Measurements from ENCODE around the gene METTL8. TPM values are rescaled to one million over a fixed set of nuclear protein-coding genes. Genes with fewer than 3 reads are reported as not detected.

The METTL8 gene
- total and polyA plus RNA-seq, 2 of the 13 experiments (the other 11 are each of a cell fraction or from before 2014, with no cell fraction given) = 18.6 to 68.2 TPM

DNA sequence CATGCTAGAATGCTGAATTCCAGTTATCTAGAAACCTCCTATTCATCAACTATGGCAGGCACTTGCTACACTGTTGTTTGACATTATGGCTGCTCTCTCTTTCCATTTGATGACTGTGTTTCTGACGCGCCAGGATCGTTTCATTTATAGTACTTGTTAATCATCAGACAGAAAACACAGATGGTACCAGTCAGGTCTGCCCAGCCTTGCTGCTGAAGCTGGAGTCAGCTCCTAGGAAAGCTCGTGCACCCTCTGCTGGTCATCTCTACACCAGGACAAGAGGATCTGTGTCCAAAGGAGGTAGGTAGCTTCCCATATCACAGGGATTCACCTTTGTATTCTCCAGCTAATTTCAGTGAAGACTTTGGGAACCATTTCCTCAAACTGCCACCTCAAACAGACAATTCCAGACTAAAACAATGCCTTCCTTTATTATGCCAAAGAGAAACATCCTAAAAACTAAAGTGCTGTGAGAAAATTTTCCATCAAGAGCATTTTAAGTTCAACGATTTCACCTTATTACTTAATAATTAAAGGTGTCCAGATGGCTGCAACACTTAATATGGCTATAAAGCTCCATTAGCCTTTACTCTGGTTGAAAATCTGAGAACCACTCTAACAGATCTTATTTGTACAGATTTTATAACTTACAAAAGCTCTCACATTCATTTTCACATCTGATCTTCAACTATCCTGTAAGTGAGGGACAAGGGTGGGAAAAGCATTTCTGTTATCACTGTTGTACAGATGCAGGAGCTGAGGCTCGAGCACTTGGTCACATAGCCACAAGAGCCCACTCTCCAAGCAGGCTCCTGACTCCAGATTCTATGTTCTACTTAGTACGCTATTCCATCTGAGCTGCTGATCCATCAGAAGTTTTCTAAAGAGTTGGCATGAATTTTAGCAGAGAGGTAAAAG lies 17.5 kb downstream of the METTL8 start (continued):
- no peak for TF ChIP-seq NFE2L2 (IDR thresholded peaks at IDR 0.05; ENCODE audit: low read length)
- 0 out of 2 replicates have a peak, but pooled peaks have one; percentile 32 for TF ChIP-seq ARID2 (CRISPR knock-in tag; IDR thresholded peaks at IDR 0.05; ENCODE audit: borderline replicate concordance)
- no peak for TF ChIP-seq ETV6 (CRISPR knock-in tag; conservative IDR thresholded peaks at IDR 0.05)
- TF ChIP-seq, protein P1, sequence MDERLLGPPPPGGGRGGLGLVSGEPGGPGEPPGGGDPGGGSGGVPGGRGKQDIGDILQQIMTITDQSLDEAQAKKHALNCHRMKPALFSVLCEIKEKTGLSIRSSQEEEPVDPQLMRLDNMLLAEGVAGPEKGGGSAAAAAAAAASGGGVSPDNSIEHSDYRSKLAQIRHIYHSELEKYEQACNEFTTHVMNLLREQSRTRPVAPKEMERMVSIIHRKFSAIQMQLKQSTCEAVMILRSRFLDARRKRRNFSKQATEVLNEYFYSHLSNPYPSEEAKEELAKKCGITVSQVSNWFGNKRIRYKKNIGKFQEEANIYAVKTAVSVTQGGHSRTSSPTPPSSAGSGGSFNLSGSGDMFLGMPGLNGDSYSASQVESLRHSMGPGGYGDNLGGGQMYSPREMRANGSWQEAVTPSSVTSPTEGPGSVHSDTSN (CRISPR knock-in tag; IDR thresholded peaks at IDR 0.05) = no peak
- TF ChIP-seq, protein P2, sequence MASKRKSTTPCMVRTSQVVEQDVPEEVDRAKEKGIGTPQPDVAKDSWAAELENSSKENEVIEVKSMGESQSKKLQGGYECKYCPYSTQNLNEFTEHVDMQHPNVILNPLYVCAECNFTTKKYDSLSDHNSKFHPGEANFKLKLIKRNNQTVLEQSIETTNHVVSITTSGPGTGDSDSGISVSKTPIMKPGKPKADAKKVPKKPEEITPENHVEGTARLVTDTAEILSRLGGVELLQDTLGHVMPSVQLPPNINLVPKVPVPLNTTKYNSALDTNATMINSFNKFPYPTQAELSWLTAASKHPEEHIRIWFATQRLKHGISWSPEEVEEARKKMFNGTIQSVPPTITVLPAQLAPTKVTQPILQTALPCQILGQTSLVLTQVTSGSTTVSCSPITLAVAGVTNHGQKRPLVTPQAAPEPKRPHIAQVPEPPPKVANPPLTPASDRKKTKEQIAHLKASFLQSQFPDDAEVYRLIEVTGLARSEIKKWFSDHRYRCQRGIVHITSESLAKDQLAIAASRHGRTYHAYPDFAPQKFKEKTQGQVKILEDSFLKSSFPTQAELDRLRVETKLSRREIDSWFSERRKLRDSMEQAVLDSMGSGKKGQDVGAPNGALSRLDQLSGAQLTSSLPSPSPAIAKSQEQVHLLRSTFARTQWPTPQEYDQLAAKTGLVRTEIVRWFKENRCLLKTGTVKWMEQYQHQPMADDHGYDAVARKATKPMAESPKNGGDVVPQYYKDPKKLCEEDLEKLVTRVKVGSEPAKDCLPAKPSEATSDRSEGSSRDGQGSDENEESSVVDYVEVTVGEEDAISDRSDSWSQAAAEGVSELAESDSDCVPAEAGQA (IDR thresholded peaks at IDR 0.05; ENCODE audit: low read depth) = no peak
- TF ChIP-seq, protein P2 (CRISPR knock-in tag; IDR thresholded peaks at IDR 0.05; ENCODE audit: borderline replicate concordance) = no peak
- TF ChIP-seq ZNF350 (CRISPR knock-in tag; IDR thresholded peaks at IDR 0.05; ENCODE audit: borderline replicate concordance, low read depth) = no peak
- no peak for TF ChIP-seq ZNF788 (CRISPR knock-in tag; IDR thresholded peaks at IDR 0.05; ENCODE audit: borderline replicate concordance)
- TF ChIP-seq, protein P3, sequence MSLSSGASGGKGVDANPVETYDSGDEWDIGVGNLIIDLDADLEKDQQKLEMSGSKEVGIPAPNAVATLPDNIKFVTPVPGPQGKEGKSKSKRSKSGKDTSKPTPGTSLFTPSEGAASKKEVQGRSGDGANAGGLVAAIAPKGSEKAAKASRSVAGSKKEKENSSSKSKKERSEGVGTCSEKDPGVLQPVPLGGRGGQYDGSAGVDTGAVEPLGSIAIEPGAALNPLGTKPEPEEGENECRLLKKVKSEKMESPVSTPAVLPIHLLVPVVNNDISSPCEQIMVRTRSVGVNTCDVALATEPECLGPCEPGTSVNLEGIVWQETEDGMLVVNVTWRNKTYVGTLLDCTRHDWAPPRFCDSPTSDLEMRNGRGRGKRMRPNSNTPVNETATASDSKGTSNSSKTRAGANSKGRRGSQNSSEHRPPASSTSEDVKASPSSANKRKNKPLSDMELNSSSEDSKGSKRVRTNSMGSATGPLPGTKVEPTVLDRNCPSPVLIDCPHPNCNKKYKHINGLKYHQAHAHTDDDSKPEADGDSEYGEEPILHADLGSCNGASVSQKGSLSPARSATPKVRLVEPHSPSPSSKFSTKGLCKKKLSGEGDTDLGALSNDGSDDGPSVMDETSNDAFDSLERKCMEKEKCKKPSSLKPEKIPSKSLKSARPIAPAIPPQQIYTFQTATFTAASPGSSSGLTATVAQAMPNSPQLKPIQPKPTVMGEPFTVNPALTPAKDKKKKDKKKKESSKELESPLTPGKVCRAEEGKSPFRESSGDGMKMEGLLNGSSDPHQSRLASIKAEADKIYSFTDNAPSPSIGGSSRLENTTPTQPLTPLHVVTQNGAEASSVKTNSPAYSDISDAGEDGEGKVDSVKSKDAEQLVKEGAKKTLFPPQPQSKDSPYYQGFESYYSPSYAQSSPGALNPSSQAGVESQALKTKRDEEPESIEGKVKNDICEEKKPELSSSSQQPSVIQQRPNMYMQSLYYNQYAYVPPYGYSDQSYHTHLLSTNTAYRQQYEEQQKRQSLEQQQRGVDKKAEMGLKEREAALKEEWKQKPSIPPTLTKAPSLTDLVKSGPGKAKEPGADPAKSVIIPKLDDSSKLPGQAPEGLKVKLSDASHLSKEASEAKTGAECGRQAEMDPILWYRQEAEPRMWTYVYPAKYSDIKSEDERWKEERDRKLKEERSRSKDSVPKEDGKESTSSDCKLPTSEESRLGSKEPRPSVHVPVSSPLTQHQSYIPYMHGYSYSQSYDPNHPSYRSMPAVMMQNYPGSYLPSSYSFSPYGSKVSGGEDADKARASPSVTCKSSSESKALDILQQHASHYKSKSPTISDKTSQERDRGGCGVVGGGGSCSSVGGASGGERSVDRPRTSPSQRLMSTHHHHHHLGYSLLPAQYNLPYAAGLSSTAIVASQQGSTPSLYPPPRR (CRISPR knock-in tag; IDR thresholded peaks at IDR 0.05; ENCODE audit: borderline replicate concordance) = no peak
- TF ChIP-seq CENPX (CRISPR knock-in tag; IDR thresholded peaks at IDR 0.05) = no peak
- no peak for TF ChIP-seq MEIS1 (CRISPR knock-in tag; IDR thresholded peaks at IDR 0.05; ENCODE audit: borderline replicate concordance)
- TF ChIP-seq ZNF160 (CRISPR knock-in tag; IDR thresholded peaks at IDR 0.05) = no peak
- no peak; the same call in 1 of the 2 replicates for TF ChIP-seq KAT7 (CRISPR knock-in tag; IDR thresholded peaks at IDR 0.05; ENCODE audit: borderline replicate concordance)
- TF ChIP-seq, protein P4, sequence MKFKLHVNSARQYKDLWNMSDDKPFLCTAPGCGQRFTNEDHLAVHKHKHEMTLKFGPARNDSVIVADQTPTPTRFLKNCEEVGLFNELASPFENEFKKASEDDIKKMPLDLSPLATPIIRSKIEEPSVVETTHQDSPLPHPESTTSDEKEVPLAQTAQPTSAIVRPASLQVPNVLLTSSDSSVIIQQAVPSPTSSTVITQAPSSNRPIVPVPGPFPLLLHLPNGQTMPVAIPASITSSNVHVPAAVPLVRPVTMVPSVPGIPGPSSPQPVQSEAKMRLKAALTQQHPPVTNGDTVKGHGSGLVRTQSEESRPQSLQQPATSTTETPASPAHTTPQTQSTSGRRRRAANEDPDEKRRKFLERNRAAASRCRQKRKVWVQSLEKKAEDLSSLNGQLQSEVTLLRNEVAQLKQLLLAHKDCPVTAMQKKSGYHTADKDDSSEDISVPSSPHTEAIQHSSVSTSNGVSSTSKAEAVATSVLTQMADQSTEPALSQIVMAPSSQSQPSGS (CRISPR knock-in tag; IDR thresholded peaks at IDR 0.05) = no peak

All from HepG2 (cell line).